GM18502 (cell line): ENCODE measurements around the gene ITIH6.
"Not testable (repeated sequence)": the region's sequence is repeated elsewhere in the genome, so short reads cannot be mapped to it uniquely, and the experiment has no call there.

Source experiments
- ATAC-seq: cut with Tn5 transposase; IDR thresholded peaks from one replicate; pipeline ENCODE4 v1.9.1; 2021; ENCODE audit warnings: mild to moderate bottlenecking; ENCODE audit not compliant: unreplicated experiment, poor library complexity

Gene ITIH6

DNA sequence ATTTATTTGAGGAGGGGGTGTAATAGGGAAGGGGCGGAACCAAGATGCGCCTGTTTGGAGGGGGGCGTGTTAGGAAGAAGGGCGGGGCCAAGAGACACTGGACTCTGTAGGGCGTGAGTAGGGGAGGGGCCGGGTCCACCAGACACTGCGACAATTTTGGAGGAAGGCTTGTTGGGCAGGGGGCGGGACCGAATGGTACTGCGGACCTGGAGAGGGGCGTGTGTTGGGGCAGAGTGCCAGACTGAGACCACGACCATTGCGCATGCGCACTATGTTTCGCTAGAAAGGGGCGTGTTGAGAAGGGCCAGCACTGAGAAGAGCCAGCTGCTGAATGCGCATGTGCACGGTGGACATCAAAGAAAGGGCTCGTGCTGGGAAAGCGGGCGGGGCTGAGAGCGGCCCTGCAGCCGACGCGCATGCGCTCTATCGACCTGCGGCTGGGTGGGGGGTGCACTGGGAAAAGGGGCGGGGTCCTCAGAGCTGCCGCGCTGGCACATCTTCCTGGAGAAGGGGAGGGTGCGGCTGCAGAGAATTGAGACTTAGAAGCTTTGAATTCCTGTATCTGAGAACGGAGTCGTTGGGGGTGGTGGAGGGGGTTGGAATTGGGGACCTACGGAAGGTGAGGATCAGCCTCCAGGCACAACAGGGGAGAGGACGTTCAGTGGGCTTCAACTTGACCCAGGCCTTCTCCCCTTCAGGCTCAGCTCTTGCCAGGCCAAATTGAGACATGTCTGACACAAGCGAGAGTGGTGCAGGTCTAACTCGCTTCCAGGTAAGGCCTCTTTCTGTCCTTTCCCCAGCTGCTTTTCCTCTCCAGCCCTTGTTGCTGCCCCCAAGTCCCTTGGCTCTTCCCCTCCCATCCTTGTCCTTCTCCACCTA is 10.8 kb upstream of the ITIH6 start:
- peak; percentile 84 for ATAC-seq

DNA sequence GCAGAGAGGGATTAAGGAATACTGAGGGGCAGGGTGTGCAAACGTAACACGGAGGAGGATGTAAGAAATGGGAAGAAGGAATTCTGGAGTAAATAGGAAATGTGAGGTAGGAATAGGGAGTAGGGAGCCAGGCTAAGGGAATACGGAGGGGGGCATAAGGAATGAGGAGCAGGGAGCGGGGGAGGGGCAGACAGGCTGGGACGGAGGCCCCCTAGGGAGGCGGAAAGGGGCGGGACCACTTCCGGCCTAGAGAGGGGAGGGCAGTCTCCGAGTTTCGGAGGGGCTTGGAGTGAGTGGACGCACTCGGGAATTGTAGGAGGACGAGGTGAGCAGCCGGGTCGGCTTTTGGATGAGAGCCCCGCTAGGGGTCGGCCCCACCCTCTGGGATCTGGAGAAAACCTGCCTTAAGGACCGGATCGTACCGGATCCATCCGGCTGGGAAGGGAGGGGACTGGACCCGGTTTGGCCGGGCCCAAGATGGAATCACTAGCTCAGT is 10.1 kb upstream of the ITIH6 start:
- peak; percentile 27 for ATAC-seq

DNA sequence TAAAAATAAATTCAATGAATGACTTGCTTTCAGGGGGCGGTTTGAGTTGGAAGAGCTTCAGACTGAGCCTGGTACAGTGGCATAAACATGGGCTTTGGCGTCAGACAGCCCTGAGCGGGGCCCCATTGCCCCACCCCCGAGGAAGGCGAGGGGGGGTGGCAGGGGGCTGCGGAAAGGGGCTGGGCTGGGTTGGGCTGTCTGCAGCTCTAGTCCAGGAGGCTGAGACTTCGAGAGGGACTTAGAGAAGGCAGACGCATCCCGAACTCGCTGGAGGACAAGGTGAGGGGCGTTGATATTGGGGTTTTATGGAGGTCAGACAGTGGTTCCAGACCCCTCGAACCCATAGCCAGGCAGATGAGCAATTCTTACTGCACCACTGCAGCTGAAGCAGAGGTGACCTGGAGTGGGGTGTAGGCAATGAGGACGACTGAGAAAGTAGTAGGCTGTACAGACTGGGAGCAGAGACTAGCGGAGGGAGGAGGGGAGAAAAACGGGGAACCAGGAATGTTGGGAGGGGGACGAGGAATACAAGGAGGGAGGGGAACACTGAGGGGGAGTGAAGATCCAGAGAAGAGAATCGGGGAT is 9.6 kb upstream of the ITIH6 start, which contains the start of gene MAGED2:
MAGED2 (plus strand) TSS at position 222 of the 585 bp plus-strand sequence. CDS start 1,587 bp downstream, outside the sequence.
- ATAC-seq: no peak

GRCh38 chrX:54799046-54799445 is 991 bp upstream of the ITIH6 start:
- ATAC-seq: no peak

DNA sequence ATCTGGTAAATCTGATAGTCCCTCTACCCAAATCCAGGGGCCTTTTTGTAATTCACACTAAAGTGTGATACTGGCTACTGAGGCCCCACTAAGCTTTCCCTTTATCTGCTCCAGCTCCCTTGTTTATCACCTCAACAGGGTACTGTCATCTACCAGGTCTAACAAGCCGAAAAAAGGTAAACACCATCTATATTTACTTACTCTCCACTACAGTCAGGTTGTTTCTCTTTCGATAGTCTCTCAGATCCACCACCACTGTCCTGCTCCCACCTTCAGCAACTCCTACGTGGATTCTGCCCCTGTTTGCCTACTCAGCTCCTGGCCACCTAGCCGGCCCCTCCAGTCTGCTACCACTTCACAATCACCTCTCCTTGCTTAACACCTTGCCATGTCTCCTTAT is 3.3 kb downstream of the ITIH6 start:
- no peak for ATAC-seq

GRCh38 chrX:54794028-54794427 is 4.0 kb downstream of the ITIH6 start:
- ATAC-seq: no peak

GRCh38 chrX:54789405-54789804 is 8.7 kb downstream of the ITIH6 start:
- not testable (repeated sequence) for ATAC-seq

DNA sequence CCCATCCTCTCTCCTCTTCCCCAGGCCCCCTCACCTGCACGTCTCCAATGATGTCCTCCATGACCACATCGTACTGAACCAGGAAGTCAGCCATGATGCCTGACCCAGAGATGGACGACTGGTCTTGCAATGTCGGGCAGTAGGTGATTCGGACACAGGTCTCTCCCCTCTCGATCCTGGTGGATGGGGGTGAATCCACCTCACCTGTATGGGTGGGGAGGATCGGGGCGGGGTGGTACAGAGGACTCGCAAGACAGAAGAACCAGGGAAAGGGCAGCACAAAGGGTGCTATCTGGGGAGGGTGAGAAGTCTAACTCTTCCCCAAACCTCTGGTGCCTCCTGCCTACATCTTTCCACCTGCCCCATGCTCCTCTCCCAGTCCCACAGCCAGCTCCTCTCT is 9.6 kb downstream of the ITIH6 start:
- no peak for ATAC-seq

DNA sequence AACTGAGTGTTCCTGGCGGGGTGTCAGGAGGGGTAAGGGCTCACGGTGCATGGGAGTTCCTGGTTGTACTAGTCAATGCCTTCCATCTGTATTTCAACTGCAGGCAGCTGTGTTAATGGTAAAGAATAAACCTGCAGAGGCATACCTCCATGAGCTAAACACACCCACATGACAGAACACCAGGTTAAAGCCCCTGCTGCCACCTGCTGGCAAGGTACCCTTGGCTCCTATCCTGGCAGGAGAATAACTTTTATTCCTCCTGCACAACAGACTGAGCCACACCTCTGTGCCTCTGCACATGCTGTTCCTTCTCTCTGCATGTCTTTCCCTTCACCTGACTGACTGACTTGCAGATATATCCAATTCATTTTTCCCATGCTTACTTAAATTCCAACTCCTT is 11.1 kb downstream of the ITIH6 start:
- ATAC-seq: no peak

DNA sequence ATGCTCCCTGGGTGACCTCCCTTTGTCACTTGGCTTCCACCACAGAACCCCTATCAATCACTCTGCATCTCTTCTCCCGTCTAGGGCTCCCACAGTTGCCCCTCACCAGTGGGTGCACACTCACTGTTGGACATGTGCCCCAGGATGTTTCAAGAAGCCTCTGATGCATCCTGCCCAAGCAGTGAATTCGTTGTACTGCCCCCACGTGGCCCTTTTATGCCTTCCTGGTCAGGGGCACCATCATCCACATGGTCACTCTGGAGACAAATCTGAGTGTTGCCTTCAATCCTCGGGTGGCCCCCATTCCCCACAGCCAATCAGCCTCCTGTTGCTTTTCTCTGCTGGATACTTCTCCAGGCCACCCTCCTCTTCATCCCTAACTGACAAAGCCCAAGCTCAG is 12.2 kb downstream of the ITIH6 start:
- no peak for ATAC-seq

DNA sequence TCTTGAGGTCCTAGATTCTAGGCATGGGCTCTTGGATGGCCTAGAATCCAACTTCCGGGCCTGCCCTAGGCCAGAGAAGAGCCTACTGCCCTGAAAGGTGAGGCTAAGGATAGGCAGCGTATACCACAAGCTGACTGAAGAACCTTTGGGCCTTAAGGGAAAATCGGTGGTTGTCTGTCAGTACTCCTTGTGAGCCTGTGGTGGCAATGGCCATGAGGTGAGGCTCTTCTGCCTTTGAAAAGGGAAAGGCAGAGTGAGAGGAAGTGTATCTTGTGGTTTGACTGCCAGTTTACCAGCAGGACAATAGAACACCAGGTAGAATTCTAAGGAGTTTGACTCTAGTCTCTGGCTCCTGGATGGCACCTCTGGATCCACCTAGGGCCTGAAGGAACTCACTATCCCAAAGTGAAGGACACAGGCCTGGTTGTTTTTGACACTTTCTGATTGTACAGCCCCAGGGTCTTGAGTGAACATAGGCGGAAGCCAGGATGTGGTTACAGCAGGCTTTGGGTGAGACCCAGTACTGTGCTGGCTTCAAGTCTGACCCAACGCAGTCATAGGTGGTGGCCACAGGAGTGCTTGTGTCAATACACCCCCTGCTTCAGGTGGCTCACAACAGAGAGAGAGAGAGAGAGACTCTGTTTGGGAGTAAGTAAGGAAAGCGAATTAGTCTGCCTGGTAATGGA is 20.9 kb downstream of the ITIH6 start:
- ATAC-seq: no peak

GRCh38 chrX:54776061-54776460 is 22.0 kb downstream of the ITIH6 start:
- no peak for ATAC-seq

- not testable (repeated sequence) for ATAC-seq
Measured at GRCh38 chrX:54774391-54775094, 23.5 kb downstream of the ITIH6 start.

GRCh38 chrX:54758114-54759055 is 39.7 kb downstream of the ITIH6 start:
- ATAC-seq: no peak

DNA sequence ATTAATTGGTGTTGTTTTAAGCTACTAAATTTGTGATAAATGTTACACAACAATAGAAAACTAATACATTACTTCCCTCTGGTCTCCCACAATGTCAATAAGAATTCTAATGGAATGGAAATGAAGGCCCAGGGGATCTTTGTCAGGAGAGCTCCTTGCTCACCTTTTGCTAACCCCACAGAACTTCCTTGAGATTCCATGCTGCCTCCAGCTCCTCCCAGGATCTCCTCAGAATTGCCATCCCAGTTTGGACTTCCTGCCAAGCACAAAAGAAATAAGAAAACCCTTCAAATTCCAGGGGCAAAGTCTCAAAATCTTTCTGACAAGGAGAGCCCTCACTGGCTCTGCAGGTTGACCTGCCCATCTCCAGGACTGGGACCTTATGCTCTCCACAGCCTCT is 43.2 kb downstream of the ITIH6 start:
- ATAC-seq: no peak

GRCh38 chrX:54748626-54749025 is 49.4 kb downstream of the ITIH6 start:
- ATAC-seq: no peak

- ATAC-seq: no peak
Measured at GRCh38 chrX:54747733-54748393, 50.2 kb downstream of the ITIH6 start.

GRCh38 chrX:54746928-54747327 is 51.1 kb downstream of the ITIH6 start:
- ATAC-seq: no peak

DNA sequence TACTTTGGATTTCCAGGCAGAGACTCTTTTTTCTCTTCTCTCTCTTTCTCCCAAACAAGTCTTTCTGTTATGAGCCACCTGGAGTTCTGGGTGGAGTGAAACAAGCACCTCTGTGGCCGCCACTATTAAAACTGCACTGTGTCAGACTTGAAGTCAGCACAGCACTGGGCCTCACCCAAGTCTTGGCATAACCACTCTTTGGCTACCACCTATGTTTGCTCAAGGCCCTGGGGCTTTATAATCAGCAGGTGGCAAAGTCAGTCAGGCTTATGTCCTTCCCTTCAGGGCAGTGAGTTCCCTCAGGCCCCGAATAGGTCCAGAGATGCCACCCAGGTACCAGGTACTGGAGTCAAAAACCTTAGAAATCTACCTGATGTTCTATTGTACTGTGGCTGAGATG is 52.4 kb downstream of the ITIH6 start:
- no peak for ATAC-seq
